ENCODE measurements around the gene WWC1.
A peak's percentile ranks its signal among the peaks of the same experiment; 100 is the strongest.

Gene WWC1

GRCh38 chr5:168291342-168291963 lies at the start of gene WWC1:
Gene WWC1 (plus strand): TSS chr5:168291645. CDS start chr5:168292153, 508 bp downstream.
- DNase-seq (ENCODE audit: low read depth, low spot score) = no peak

GRCh38 chr5:168244838-168245559 lies 46.4 kb upstream of the WWC1 start:
- DNase-seq (ENCODE audit: low read depth, low spot score) = no peak

GRCh38 chr5:168249923-168250322 lies 41.5 kb upstream of the WWC1 start:
- DNase-seq (ENCODE audit: low read depth, low spot score) = no peak

GRCh38 chr5:168251259-168251658 lies 40.2 kb upstream of the WWC1 start:
- DNase-seq (ENCODE audit: low read depth, low spot score) = no peak

GRCh38 chr5:168254013-168254693 lies 37.3 kb upstream of the WWC1 start:
- no peak for DNase-seq (ENCODE audit: low read depth, low spot score)

GRCh38 chr5:168260353-168261226 lies 30.9 kb upstream of the WWC1 start:
- no peak for DNase-seq (ENCODE audit: low read depth, low spot score)

- DNase-seq (ENCODE audit: low read depth, low spot score) = no peak
Measured at GRCh38 chr5:168261227-168261571, 30.2 kb upstream of the WWC1 start.

GRCh38 chr5:168262042-168262743 lies 29.3 kb upstream of the WWC1 start:
- DNase-seq (ENCODE audit: low read depth, low spot score) = no peak

- no peak for DNase-seq (ENCODE audit: low read depth, low spot score)
Measured at GRCh38 chr5:168263121-168263520, 28.3 kb upstream of the WWC1 start.

GRCh38 chr5:168266016-168266415 lies 25.4 kb upstream of the WWC1 start:
- DNase-seq (ENCODE audit: low read depth, low spot score) = no peak

- DNase-seq (ENCODE audit: low read depth, low spot score) = peak; percentile 27
Measured at GRCh38 chr5:168268949-168269936, 22.2 kb upstream of the WWC1 start.

- no peak for DNase-seq (ENCODE audit: low read depth, low spot score)
Measured at GRCh38 chr5:168269937-168270330, 21.5 kb upstream of the WWC1 start.

- no peak for DNase-seq (ENCODE audit: low read depth, low spot score)
Measured at GRCh38 chr5:168270476-168270875, 21.0 kb upstream of the WWC1 start.

GRCh38 chr5:168273056-168273980 lies 18.1 kb upstream of the WWC1 start:
- no peak for DNase-seq (ENCODE audit: low read depth, low spot score)

- DNase-seq (ENCODE audit: low read depth, low spot score) = no peak
Measured at GRCh38 chr5:168274406-168274805, 17.0 kb upstream of the WWC1 start.

- DNase-seq (ENCODE audit: low read depth, low spot score) = no peak
Measured at GRCh38 chr5:168275940-168276339, 15.5 kb upstream of the WWC1 start.

- no peak for DNase-seq (ENCODE audit: low read depth, low spot score)
Measured at GRCh38 chr5:168282120-168282519, 9.3 kb upstream of the WWC1 start.

- DNase-seq (ENCODE audit: low read depth, low spot score) = no peak
Measured at GRCh38 chr5:168284809-168285208, 6.6 kb upstream of the WWC1 start.

GRCh38 chr5:168285696-168286095 lies 5.7 kb upstream of the WWC1 start:
- DNase-seq (ENCODE audit: low read depth, low spot score) = no peak
